Thyroid gland (tissue), 4 donors: Measurements from ENCODE around the gene S100A2. TPM values are rescaled to one million over a fixed set of nuclear protein-coding genes. Genes with fewer than 3 reads are reported as not detected.

Experiments
- DNase-seq, 2 donors: peaks; one replicate each; pipeline ENCODE4 v3.0.0-alpha.2; 2019
- H3K27ac ChIP-seq, 3 donors: fragments of 200-600 bp; sonication (generic); 1 replicate in 2 of 3; 2 replicates in 1 of 3; pipeline ENCODE4 v1.5.1; 2016 to 2019; ENCODE audit warnings: mild to moderate bottlenecking in 1 of 3, moderate library complexity in 1 of 3
- H3K27me3 ChIP-seq: fragments of 200-600 bp; sonication (generic); one replicate; pipeline ENCODE4 v1.5.1; 2019
- H3K36me3 ChIP-seq, 2 donors: fragments of 200-600 bp; sonication (generic); one replicate each; pipeline ENCODE4 v1.5.1; 2016 to 2019
- H3K4me1 ChIP-seq, 2 donors: fragments of 200-600 bp; sonication (generic); one replicate each; pipeline ENCODE4 v1.5.1; 2017 to 2019
- H3K4me3 ChIP-seq, 3 donors: fragments of 200-600 bp; sonication (generic); replicated peaks in 1 of 3; 1 replicate in 2 of 3; 2 replicates in 1 of 3; pipeline ENCODE4 v1.5.1; 2016; ENCODE audit warnings: mild to moderate bottlenecking in 1 of 3
- H3K9me3 ChIP-seq: fragments of 200-600 bp; sonication (generic); one replicate; pipeline ENCODE4 v1.5.1; 2017
- CTCF ChIP-seq, 6 experiments: fragments of 200-600 bp in 3 of 6; fragments of 450-650 bp in 3 of 6; sonication (generic) in 3 of 6; IDR thresholded peaks; one replicate each; pipeline ENCODE4 v1.5.1; 2016 to 2019; ENCODE audit warnings: antibody characterized with exemption in 6 of 6, mild to moderate bottlenecking in 2 of 6, inconsistent platforms in 1 of 6, moderate library complexity in 1 of 6
- POLR2A ChIP-seq, 2 donors: fragments of 450-650 bp; IDR thresholded peaks; one replicate each; pipeline ENCODE4 v1.6.1; 2017; ENCODE audit warnings: antibody characterized with exemption in 2 of 2, mild to moderate bottlenecking in 2 of 2, moderate library complexity in 1 of 2
- WGBS, 2 donors: methylation state at CpG; one replicate each; pipeline ENCODE4 v1.1.5; 2017; 5-methylcytosine and 5-hydroxymethylcytosine counted together
- intact Hi-C: fragments of 100-400 bp; cut with DNase I; formaldehyde crosslinking; loops from one replicate; pipeline ENCODE4 v1.15.1; 2023
- total RNA-seq, 4 donors: library from RNA; depleted of rRNA; stranded (reverse); fragments of >200 nt; gene quantifications; one replicate each; pipeline ENCODE4 v1.2.3, GENCODE V29; 2016

Gene S100A2
- total RNA-seq, 4 donors from 2014 or later: 2.6 to 10.1 (median 5.9) TPM

DNA sequence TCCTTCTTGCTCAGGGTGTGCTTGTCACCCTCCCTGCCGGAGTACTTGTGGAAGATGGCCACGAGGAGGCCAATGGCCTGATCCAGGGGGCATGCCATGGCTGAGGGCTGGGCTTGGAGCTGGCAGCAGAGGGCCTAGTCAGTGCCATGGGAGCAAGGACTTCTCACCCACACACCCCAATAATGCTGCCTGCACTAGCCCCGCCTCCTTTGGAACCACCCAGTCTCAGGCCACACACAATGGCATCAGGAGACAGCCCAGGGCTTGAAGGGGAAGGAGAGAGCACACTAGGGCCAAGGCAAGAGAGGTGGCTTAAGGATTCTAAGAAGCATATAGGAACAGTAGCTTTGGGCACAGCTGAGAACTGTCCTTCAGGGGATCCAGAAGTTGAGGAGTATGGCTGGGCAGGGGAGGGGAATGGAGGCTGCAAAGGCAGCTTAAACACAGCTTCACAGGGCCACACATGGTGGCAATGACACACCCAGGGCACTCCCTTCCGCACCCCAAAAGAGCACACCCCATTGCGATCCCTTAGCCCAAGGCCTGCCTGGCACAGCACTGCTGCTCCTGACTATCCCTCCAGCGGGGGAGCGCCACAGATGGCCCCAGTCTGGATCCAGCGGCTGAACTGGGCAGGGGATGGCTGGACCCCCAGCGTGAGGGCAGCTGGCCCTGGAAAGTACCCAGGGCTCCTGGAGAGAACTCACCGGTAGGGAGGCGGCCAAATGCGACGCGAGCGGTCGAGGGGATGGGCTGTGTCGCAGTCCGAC, 30.2 kb downstream of the S100A2 start, which contains the start of gene S100A6:
Gene S100A6 (minus strand): TSS at position 750 of the 770 bp plus-strand sequence. CDS start 652 bp downstream, at position 98.
- Histone ChIP-seq H3K4me1 (peaks cover 38 to 50% of the 10 kb centered on the region in 2 donors), H3K36me3 (no peaks in the 10 kb centered on the region), H3K4me3 (peak within 1 kb of the TSS; percentile 63 to 87 (median 82)), H3K27me3 (no peaks in the 10 kb centered on the region), H3K27ac (peak within 1 kb of the TSS; percentile 98 to 99 (median 98)), H3K9me3 (no peaks in the 10 kb centered on the region)
- intact Hi-C loops: no loop called here
- DNase-seq: peak; percentile 72 to 75
- 40 to 59% methylated on average over 3 of the region's 18 CpGs for WGBS, 2 donors
- TF ChIP-seq CTCF (IDR thresholded peaks at IDR 0.05) (peak in 2 of 6 experiments; percentile 3 to 13), POLR2A (IDR thresholded peaks at IDR 0.05) (peak; percentile 60 to 71)

DNA sequence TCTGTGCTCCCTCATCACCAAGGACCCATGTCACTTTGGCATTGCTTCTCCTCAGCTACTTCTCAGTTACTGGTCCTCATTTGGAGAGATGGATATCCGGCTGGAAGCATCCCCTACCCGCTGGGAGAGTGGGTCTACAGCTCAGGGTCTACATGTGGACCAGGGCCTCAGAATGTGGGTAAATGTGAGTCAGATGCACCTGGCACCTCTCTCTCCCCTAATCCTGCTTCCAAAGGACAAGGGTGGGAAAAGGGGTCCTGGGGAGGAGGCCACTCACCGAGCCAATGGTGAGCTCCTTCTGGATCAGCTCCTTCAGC, 30.8 kb downstream of the S100A2 start:
- Histone ChIP-seq H3K27ac (peak overlapping the region; percentile 98 to 99 (median 98)), H3K4me1 (peaks cover 32 to 45% of the 10 kb centered on the region in 2 donors), H3K9me3 (no peaks in the 10 kb centered on the region), H3K27me3 (no peaks in the 10 kb centered on the region), H3K36me3 (no peaks in the 10 kb centered on the region), H3K4me3 (peak overlapping the region; percentile 63 to 87 (median 82))
- WGBS, 2 donors: 85 to 89% methylated on average over 2 to 3 of the region's 3 CpGs
- TF ChIP-seq CTCF (IDR thresholded peaks at IDR 0.05): no peak
- TF ChIP-seq POLR2A (IDR thresholded peaks at IDR 0.05): no peak
- DNase-seq: no peak
- intact Hi-C loops: no loop called here

DNA sequence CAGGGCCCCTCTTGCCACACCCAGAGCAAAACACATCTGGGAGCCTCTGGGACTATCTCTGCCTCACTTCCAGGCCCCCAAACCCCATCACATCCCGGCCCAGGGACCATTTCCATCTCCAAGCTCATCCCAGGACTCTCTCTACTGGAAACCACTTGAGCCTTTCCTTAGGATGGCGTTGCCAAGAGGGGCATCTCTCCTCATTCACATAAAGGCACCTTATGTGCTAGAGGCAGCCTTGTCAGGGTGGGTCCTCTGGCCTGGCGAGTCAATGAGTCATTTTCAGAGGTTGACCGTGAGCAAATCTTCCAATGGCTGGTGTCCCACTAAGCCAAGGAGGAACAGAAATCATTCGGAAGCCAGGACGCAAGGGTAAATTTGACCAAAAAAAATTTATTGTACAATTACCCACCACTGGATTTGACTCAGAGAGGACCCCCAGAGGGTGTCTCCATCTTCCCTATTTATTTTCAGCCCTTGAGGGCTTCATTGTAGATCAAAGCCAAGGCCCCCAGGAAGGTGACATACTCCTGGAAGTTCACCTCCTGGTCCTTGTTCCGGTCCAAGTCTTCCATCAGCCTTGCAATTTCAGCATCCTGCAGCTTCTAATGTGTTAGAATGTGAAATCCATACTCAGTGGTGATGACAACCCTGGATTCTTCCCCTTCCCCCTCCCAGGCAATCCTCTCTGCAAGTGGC, 31.3 kb downstream of the S100A2 start:
- H3K27ac ChIP-seq: peak overlapping the region; percentile 98 to 99 (median 98)
- peak overlapping the region in 2 of 3 donors; percentile 82 to 87 for H3K4me3 ChIP-seq
- no peak for DNase-seq
- intact Hi-C loops: no loop called here
- H3K27me3 ChIP-seq: no peaks in the 10 kb centered on the region
- H3K4me1 ChIP-seq: peaks cover 27 to 40% of the 10 kb centered on the region in 2 donors
- TF ChIP-seq POLR2A (IDR thresholded peaks at IDR 0.05): no peak
- no peak for TF ChIP-seq CTCF (IDR thresholded peaks at IDR 0.05)
- 73 to 83% methylated on average over 7 of the region's 7 CpGs for WGBS, 2 donors
- H3K36me3 ChIP-seq: no peaks in the 10 kb centered on the region
- no peaks in the 10 kb centered on the region for H3K9me3 ChIP-seq

GRCh38 chr1:153533689-153534201, 31.9 kb downstream of the S100A2 start:
- Histone ChIP-seq H3K36me3 (no peaks in the 10 kb centered on the region), H3K27ac (peak overlapping the region; percentile 29 to 99 (median 98)), H3K4me1 (peaks cover 27 to 39% of the 10 kb centered on the region in 2 donors), H3K9me3 (no peaks in the 10 kb centered on the region), H3K27me3 (no peaks in the 10 kb centered on the region), H3K4me3 (peak overlapping the region in 1 of 3 donors; percentile 82)
- intact Hi-C loops: loop anchor here (2.0 kb wide), 1 partner anchor 35 kb away; no protein-coding TSS in a partner anchor
- no peak for TF ChIP-seq CTCF (IDR thresholded peaks at IDR 0.05)
- no peak for TF ChIP-seq POLR2A (IDR thresholded peaks at IDR 0.05)
- DNase-seq: no peak
- 59 to 60% methylated on average over 10 to 13 of the region's 13 CpGs for WGBS, 2 donors
